Measurements from ENCODE around the gene TCAP. TPM values are rescaled to one million over a fixed set of nuclear protein-coding genes. Genes with fewer than 3 reads are reported as not detected.

The TCAP gene
- total and polyA plus RNA-seq, 2 experiments from 2014 or later: 0.61 to 2.1 TPM

DNA sequence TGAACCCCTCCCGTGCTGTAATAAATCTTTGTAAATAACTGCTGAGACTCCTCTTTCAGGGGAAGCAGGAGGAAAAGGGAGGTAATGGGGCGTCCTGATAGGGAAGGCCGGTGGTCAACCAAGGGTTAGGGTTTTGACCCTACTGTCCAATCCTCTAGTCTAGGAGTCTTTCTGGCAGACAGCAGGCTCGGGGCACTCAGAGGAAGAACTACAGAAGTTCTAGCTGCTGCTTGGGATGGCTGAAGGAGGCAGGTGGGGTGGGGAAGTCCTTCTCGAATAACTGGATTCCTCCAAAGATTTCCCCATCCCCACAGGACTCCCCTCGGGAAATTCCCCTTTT is 28.6 kb upstream of the TCAP start:
- Mint-ChIP-seq H3K4me3 (peak overlapping the region; percentile 82), H3K36me3 (ENCODE audit: low read depth) (no peaks in the 10 kb centered on the region; the same call in 2 of the 3 replicates), H3K4me1 (peaks cover 75% of the 10 kb centered on the region), H3K27ac (peak overlapping the region; percentile 51; the same call in 1 of the 2 replicates), H3K9me3 (no peaks in the 10 kb centered on the region), H3K27me3 (ENCODE audit: insufficient read depth, low read depth, poor library complexity) (peaks cover 22% of the 10 kb centered on the region)
- peaks cover 37% of the 10 kb centered on the region for H3K79me2 ChIP-seq (replicated peaks; ENCODE audit: insufficient read depth)
- no peaks in the 10 kb centered on the region for H3K27me3 ChIP-seq (ENCODE audit: insufficient read depth)
- DNase-seq (ENCODE audit: low spot score) (no peak), ATAC-seq (no peak)
- H3K4me3 ChIP-seq: peak overlapping the region; percentile 94
- H3K27ac ChIP-seq (ENCODE audit: low read depth): peak overlapping the region; percentile 74; the same call in 1 of the 2 replicates
- peaks cover 61% of the 10 kb centered on the region for H3K4me1 ChIP-seq (ENCODE audit: insufficient read depth)
- H3K36me3 ChIP-seq (ENCODE audit: insufficient read depth): no peaks in the 10 kb centered on the region
- peaks cover 18% of the 10 kb centered on the region for H4K20me1 ChIP-seq (replicated peaks; ENCODE audit: insufficient read depth)
- no peak for TF ChIP-seq STAT1 (IDR thresholded peaks at IDR 0.05; ENCODE audit: unreplicated experiment)
- no peak for TF ChIP-seq REST (IDR thresholded peaks at IDR 0.05; ENCODE audit: unreplicated experiment)
- no peak for TF ChIP-seq NANOG (IDR thresholded peaks at IDR 0.05; ENCODE audit: borderline replicate concordance)
- no peak for TF ChIP-seq EZH2 (IDR thresholded peaks at IDR 0.05; ENCODE audit: low read depth, unreplicated experiment)
- TF ChIP-seq POLR2AphosphoS5 (IDR thresholded peaks at IDR 0.05; ENCODE audit: low read depth): no peak
- TF ChIP-seq ZNF114 (CRISPR knock-in tag; IDR thresholded peaks at IDR 0.05): no peak
- no peak for TF ChIP-seq EZH2phosphoT487 (IDR thresholded peaks at IDR 0.05; ENCODE audit: unreplicated experiment)
- TF ChIP-seq, protein P1, sequence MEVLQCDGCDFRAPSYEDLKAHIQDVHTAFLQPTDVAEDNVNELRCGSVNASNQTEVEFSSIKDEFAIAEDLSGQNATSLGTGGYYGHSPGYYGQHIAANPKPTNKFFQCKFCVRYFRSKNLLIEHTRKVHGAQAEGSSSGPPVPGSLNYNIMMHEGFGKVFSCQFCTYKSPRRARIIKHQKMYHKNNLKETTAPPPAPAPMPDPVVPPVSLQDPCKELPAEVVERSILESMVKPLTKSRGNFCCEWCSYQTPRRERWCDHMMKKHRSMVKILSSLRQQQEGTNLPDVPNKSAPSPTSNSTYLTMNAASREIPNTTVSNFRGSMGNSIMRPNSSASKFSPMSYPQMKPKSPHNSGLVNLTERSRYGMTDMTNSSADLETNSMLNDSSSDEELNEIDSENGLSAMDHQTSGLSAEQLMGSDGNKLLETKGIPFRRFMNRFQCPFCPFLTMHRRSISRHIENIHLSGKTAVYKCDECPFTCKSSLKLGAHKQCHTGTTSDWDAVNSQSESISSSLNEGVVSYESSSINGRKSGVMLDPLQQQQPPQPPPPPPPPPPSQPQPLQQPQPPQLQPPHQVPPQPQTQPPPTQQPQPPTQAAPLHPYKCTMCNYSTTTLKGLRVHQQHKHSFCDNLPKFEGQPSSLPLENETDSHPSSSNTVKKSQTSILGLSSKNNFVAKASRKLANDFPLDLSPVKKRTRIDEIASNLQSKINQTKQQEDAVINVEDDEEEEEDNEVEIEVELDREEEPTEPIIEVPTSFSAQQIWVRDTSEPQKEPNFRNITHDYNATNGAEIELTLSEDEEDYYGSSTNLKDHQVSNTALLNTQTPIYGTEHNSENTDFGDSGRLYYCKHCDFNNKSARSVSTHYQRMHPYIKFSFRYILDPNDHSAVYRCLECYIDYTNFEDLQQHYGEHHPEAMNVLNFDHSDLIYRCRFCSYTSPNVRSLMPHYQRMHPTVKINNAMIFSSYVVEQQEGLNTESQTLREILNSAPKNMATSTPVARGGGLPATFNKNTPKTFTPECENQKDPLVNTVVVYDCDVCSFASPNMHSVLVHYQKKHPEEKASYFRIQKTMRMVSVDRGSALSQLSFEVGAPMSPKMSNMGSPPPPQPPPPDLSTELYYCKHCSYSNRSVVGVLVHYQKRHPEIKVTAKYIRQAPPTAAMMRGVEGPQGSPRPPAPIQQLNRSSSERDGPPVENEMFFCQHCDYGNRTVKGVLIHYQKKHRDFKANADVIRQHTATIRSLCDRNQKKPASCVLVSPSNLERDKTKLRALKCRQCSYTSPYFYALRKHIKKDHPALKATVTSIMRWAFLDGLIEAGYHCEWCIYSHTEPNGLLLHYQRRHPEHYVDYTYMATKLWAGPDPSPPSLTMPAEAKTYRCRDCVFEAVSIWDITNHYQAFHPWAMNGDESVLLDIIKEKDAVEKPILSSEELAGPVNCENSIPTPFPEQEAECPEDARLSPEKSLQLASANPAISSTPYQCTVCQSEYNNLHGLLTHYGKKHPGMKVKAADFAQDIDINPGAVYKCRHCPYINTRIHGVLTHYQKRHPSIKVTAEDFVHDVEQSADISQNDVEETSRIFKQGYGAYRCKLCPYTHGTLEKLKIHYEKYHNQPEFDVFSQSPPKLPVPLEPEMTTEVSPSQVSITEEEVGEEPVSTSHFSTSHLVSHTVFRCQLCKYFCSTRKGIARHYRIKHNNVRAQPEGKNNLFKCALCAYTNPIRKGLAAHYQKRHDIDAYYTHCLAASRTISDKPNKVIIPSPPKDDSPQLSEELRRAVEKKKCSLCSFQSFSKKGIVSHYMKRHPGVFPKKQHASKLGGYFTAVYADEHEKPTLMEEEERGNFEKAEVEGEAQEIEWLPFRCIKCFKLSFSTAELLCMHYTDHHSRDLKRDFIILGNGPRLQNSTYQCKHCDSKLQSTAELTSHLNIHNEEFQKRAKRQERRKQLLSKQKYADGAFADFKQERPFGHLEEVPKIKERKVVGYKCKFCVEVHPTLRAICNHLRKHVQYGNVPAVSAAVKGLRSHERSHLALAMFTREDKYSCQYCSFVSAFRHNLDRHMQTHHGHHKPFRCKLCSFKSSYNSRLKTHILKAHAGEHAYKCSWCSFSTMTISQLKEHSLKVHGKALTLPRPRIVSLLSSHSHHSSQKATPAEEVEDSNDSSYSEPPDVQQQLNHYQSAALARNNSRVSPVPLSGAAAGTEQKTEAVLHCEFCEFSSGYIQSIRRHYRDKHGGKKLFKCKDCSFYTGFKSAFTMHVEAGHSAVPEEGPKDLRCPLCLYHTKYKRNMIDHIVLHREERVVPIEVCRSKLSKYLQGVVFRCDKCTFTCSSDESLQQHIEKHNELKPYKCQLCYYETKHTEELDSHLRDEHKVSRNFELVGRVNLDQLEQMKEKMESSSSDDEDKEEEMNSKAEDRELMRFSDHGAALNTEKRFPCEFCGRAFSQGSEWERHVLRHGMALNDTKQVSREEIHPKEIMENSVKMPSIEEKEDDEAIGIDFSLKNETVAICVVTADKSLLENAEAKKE (CRISPR knock-in tag; IDR thresholded peaks at IDR 0.05): no peak
- no peak for TF ChIP-seq ETS1 (IDR thresholded peaks at IDR 0.05)
- no peak for TF ChIP-seq CREB1 (CRISPR knock-in tag; IDR thresholded peaks at IDR 0.05; ENCODE audit: low read depth)
- TF ChIP-seq CTCF (conservative IDR thresholded peaks at IDR 0.05; ENCODE audit: low read depth in 2 of 2): no peak
- no peak for TF ChIP-seq JUNB (IDR thresholded peaks at IDR 0.05; ENCODE audit: unreplicated experiment)
- TF ChIP-seq ZNF331 (CRISPR knock-in tag; IDR thresholded peaks at IDR 0.05; ENCODE audit: low read depth): no peak
- H3K4me2 ChIP-seq: peak overlapping the region; percentile 96
- H3K9me2 ChIP-seq (ENCODE audit: insufficient read depth): no peaks in the 10 kb centered on the region
- H2AFZ ChIP-seq: peak overlapping the region; percentile 94
- H3F3A ChIP-seq (replicated peaks; ENCODE audit: low read depth): peaks cover 25% of the 10 kb centered on the region; the same call in 1 of the 2 replicates
